ENCODE results near the gene MED20. TPM values are rescaled to one million over a fixed set of nuclear protein-coding genes. Genes with fewer than 3 reads are reported as not detected.

MED20 gene
- total and polyA plus RNA-seq, 2 of the 4 experiments (the other 2 are of a cell fraction) = 24.8 to 38.2 TPM

GRCh38 chr6:41941280-41942066 lies 20.5 kb upstream of the MED20 start, which contains the start of gene CCND3:
Gene CCND3 (minus strand): TSS chr6:41941808. CDS start chr6:41941649, 159 bp downstream.
- ChIA-PET CTCF (interaction anchor here (0.6 kb wide), 1 partner anchor 46 kb away, joined by 3 read pairs; no protein-coding TSS in a partner anchor), POLR2A (ENCODE audit: unreplicated experiment) (no interaction called here)
- Histone ChIP-seq H3K14ac (replicated peaks; ENCODE audit: low read depth, low read length) (peak within 1 kb of the TSS; percentile 97), H3K4me1 (ENCODE audit: control insufficient read depth, insufficient read depth, low read length) (peaks cover 27% of the 10 kb centered on the region), H3K36me3 (ENCODE audit: control insufficient read depth, insufficient read depth, low read length) (peaks cover 6% of the 10 kb centered on the region), H3K4me3 (ENCODE audit: insufficient read depth, low read depth, low read length) (peak within 1 kb of the TSS; percentile 84), H3K4me2 (ENCODE audit: low read depth, low read length) (peak within 1 kb of the TSS; percentile 91), H2BK5ac (ENCODE audit: low read depth, low read length, poor library complexity, severe bottlenecking) (peak within 1 kb of the TSS; percentile 79), H2AK9ac (replicated peaks; ENCODE audit: low read depth, low read length, poor library complexity) (peak within 1 kb of the TSS; percentile 99), H3K4ac (ENCODE audit: low read depth, low read length) (peak within 1 kb of the TSS; percentile 89), H2AK5ac (ENCODE audit: low read depth, low read length) (peak within 1 kb of the TSS; percentile 94), H4K5ac (ENCODE audit: low read depth, low read length) (peak within 1 kb of the TSS; percentile 56), H4K91ac (ENCODE audit: insufficient read depth, low read depth, low read length) (peak within 1 kb of the TSS; percentile 76), H2BK15ac (ENCODE audit: low read depth, low read length) (peak within 1 kb of the TSS; percentile 74; the same call in 1 of the 3 replicates), H3K56ac (ENCODE audit: extremely low read depth, insufficient read depth, low read length) (peak within 1 kb of the TSS; percentile 74), H3K27me3 (ENCODE audit: control insufficient read depth, insufficient read depth, low read length) (no peaks in the 10 kb centered on the region), H2BK120ac (ENCODE audit: low read depth, low read length) (peak within 1 kb of the TSS; percentile 65), H4K8ac (ENCODE audit: low read depth in 2 of 2, low read length in 2 of 2) (peak within 1 kb of the TSS; percentile 62 to 89), H4K20me1 (ENCODE audit: insufficient read depth, low read length) (peaks cover 34% of the 10 kb centered on the region), H3K27ac (ENCODE audit: insufficient read depth, low read length) (peak within 1 kb of the TSS; percentile 76), H3K79me1 (ENCODE audit: low read depth in 1 of 2, low read length in 2 of 2) (peaks cover 9 to 47% of the 10 kb centered on the region in 2 experiments; a peak in 3 of 4 replicates), H3K9me1 (ENCODE audit: insufficient read depth, low read length) (peaks cover 16% of the 10 kb centered on the region; the same call in 1 of the 2 replicates), H2BK20ac (ENCODE audit: low read depth, low read length) (peak within 1 kb of the TSS; percentile 50; the same call in 1 of the 2 replicates), H3K23ac (ENCODE audit: low read depth, low read length) (peak within 1 kb of the TSS; percentile 98), H2AFZ (replicated peaks; ENCODE audit: low read length, poor library complexity) (peak within 1 kb of the TSS; percentile 95), H3K18ac (ENCODE audit: low read depth, low read length) (peak within 1 kb of the TSS; percentile 34), H3K9me3 (ENCODE audit: control insufficient read depth, insufficient read depth, low read length) (no peaks in the 10 kb centered on the region), H3K9ac (ENCODE audit: low read depth, low read length) (peak within 1 kb of the TSS; percentile 80)
- intact Hi-C loops (cut with micrococcal nuclease) = loop anchor here (1.0 kb wide), 1 partner anchor 103 kb away; no protein-coding TSS in a partner anchor
- BruUV-seq (replicated peaks) = no TSS peak
- ATAC-seq (ENCODE audit: low read depth) = peak; percentile 92
- peak; percentile 91 for DNase-seq
- dilution Hi-C loops (cut with HindIII; ENCODE audit: low sequenced_read_pairs, unreplicated experiment) = no loop called here
- TF ChIP-seq SMC3 (IDR thresholded peaks at IDR 0.05; ENCODE audit: low read depth, low read length) = no peak
- TF ChIP-seq RCOR1 (IDR thresholded peaks at IDR 0.05; ENCODE audit: insufficient replicate concordance, low read length) = no peak
- no peak for TF ChIP-seq CHD1 (IDR thresholded peaks at IDR 0.05; ENCODE audit: low read depth, low read length)
- TF ChIP-seq NFE2L2 (IDR thresholded peaks at IDR 0.05; ENCODE audit: low read depth, low read length) = no peak
- TF ChIP-seq BHLHE40 (IDR thresholded peaks at IDR 0.05; ENCODE audit: low read depth, low read length) = no peak
- no peak for TF ChIP-seq RFX5 (IDR thresholded peaks at IDR 0.05; ENCODE audit: low read depth, low read length)
- TF ChIP-seq MXI1 (IDR thresholded peaks at IDR 0.05; ENCODE audit: borderline replicate concordance, low read depth, low read length) = peak; percentile 85; the same call in 1 of the 2 replicates
- peak; percentile 96; the same call in 1 of the 2 replicates for TF ChIP-seq MAZ (IDR thresholded peaks at IDR 0.05; ENCODE audit: borderline replicate concordance, low read depth, low read length)
- peak; percentile 92 for TF ChIP-seq CEBPB (IDR thresholded peaks at IDR 0.05; ENCODE audit: low read depth, low read length)
- in situ Hi-C loops (cut with MboI; ENCODE audit: low sequenced_read_pairs) = no loop called here
- WGBS, 2 experiments (ENCODE audit: extremely low coverage in 2 of 2, insufficient read length in 1 of 2) = 0% methylated on average over 44 of the region's 87 CpGs; no CpG with 5 or more reads in 1 of the 2 experiments
